Muscle of leg (tissue), 11 donors: ENCODE data around the gene PLD4. TPM values are rescaled to one million over a fixed set of nuclear protein-coding genes. Genes with fewer than 3 reads are reported as not detected.

Source experiments
- DNase-seq: peaks from one replicate; pipeline ENCODE4 v3.0.0; 2013
- H3K27ac ChIP-seq: one replicate; pipeline ENCODE4 v1.5.1; 2013; ENCODE audit warnings: mild to moderate bottlenecking, low read length, control low read depth
- H3K27me3 ChIP-seq: one replicate; pipeline ENCODE4 v1.6.1; 2013; ENCODE audit warnings: low read length; ENCODE audit not compliant: control insufficient read depth, insufficient read depth
- H3K36me3 ChIP-seq: one replicate; pipeline ENCODE4 v1.6.1; 2013; ENCODE audit warnings: low read length; ENCODE audit not compliant: control insufficient read depth, insufficient read depth
- H3K4me1 ChIP-seq: one replicate; pipeline ENCODE4 v1.6.1; 2013; ENCODE audit warnings: low read length; ENCODE audit not compliant: control insufficient read depth, insufficient read depth
- H3K4me3 ChIP-seq: one replicate; pipeline ENCODE4 v1.5.1; 2013; ENCODE audit warnings: low read length, control low read depth
- H3K9me3 ChIP-seq: replicated peaks from 2 replicates; pipeline ENCODE4 v1.6.1; 2013; ENCODE audit warnings: low read depth, low read length; ENCODE audit not compliant: control insufficient read depth
- WGBS: methylation state at CpG from one replicate; pipeline ENCODE4 v1.1.5; 2013; ENCODE audit warnings: missing lambda C conversion rate; ENCODE audit not compliant: insufficient coverage; 5-methylcytosine and 5-hydroxymethylcytosine counted together
- polyA plus RNA-seq, 8 donors: library from polyadenylated mRNA; unstranded; fragments of 120-200 nt; gene quantifications; one replicate each; pipeline versions ENCODE4 v1.2.1 to v1.2.3, GENCODE V29; 2013; ENCODE audit warnings: inconsistent platforms in 1 of 8, low replicate concordance in 1 of 8; ENCODE audit not compliant: insufficient read length in 8 of 8, insufficient read depth in 1 of 8
- total RNA-seq: library from RNA; stranded (reverse); fragments of 120-200 nt; gene quantifications from one replicate; pipeline ENCODE4 v1.2.4, GENCODE V29; 2013

The PLD4 gene
- total and polyA plus RNA-seq, 9 donors: 3.1 to 9.7 (median 6.3) TPM

DNA sequence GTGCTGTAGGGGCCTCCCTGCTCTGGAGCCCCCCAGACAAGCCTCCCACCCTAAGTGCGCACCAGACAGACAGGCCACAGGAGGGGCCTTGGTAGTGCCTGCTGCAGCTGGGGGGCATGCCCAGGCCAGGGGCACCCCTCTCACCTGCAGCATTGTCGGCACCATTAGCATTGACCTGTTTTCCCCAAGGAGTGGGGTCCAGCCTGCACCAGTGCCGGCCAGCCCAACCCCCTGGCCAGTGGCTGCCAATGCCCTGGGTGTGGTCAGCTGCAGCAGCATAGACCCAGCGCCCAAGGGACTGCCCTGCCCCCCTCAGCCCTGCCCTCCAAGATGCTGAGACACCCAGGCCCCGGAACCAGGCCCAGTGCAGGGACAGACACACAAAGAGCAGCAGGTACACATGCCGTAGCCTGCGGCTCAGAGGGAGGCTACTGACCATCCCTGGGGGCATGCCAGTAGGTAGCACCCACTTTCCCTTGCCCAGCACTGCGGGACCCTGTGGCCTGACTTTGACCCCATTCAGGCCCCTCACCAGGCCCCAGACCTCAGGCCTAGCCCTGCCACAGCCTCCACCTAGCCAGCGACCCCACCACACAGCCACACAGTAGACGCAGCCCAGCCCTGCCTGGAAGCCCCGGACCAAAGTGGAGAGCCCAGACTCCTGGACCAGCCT, 52.5 kb downstream of the PLD4 start:
- Histone ChIP-seq H3K4me1 (peaks cover 81% of the 10 kb centered on the region), H3K9me3 (no peaks in the 10 kb centered on the region), H3K27me3 (peaks cover 21% of the 10 kb centered on the region), H3K4me3 (peak overlapping the region; percentile 44), H3K36me3 (no peaks in the 10 kb centered on the region), H3K27ac (no peak overlapping the region)
- peak; percentile 21 for DNase-seq
- WGBS: 69% methylated on average over 11 of the region's 11 CpGs

- H3K4me3 ChIP-seq: peak within 1 kb of the TSS; percentile 44
- H3K27ac ChIP-seq: no peak within 1 kb of the TSS
- peaks cover 21% of the 10 kb centered on the region for H3K27me3 ChIP-seq
- peaks cover 81% of the 10 kb centered on the region for H3K4me1 ChIP-seq
- no peaks in the 10 kb centered on the region for H3K9me3 ChIP-seq
- WGBS: 3% methylated on average over 110 of the region's 111 CpGs
- DNase-seq: peak; percentile 84
- H3K36me3 ChIP-seq: no peaks in the 10 kb centered on the region
Observed at GRCh38 chr14:104977681-104978653, 53.3 kb downstream of the PLD4 start, which contains the start of gene AHNAK2. Gene AHNAK2, minus strand, starts transcription at chr14:104978374. Its CDS starts 137 bp downstream, at chr14:104978237.

GRCh38 chr14:104978746-104979691, 54.3 kb downstream of the PLD4 start:
- Histone ChIP-seq H3K9me3 (no peaks in the 10 kb centered on the region), H3K27me3 (peaks cover 21% of the 10 kb centered on the region), H3K4me3 (peak overlapping the region; percentile 32), H3K4me1 (peaks cover 77% of the 10 kb centered on the region), H3K36me3 (no peaks in the 10 kb centered on the region), H3K27ac (no peak overlapping the region)
- 33% methylated on average over 27 of the region's 32 CpGs for WGBS
- DNase-seq: peak; percentile 27

DNA sequence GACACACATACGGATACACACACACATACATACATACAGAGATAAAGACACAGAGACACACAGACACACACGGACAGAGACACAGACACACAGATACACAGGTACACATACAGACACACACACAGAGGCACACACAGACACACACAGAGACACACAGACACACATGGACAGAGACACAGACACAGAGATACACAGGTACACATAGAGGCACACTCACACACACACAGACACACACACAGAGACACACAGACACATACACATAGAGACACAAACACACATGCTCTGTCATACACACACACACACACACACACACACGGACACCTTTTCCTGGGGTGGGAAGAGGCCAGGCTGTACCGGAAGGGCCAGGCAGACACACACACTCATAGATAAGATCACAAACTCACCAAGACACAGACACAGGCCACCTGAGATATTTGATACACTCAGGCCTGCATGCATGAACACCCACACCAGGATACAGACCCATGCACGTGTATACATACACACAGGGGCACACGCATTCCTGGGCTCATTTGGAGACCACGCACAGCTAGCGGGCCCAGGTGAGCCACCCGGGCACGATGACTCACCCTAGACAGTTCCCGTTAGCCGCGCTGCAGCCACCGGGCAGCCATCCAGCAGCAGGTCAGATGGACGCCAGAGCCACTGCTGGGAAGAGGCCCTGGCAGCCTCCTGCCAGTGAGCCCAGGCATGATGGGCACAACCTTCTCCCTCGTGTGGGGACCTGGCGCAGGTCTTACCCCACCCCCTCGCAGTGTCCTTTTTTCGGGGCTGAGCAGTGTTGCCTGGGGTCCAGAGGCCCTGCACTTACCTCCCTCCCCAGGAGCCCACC, 55.3 kb downstream of the PLD4 start:
- H3K9me3 ChIP-seq: no peaks in the 10 kb centered on the region
- no peak overlapping the region for H3K27ac ChIP-seq
- peaks cover 76% of the 10 kb centered on the region for H3K4me1 ChIP-seq
- 63% methylated on average over 11 of the region's 19 CpGs for WGBS
- H3K4me3 ChIP-seq: no peak overlapping the region
- peak; percentile 30 for DNase-seq
- H3K27me3 ChIP-seq: peaks cover 21% of the 10 kb centered on the region
- no peaks in the 10 kb centered on the region for H3K36me3 ChIP-seq

- Histone ChIP-seq H3K9me3 (no peaks in the 10 kb centered on the region), H3K27ac (peak overlapping the region; percentile 79), H3K27me3 (peaks cover 18% of the 10 kb centered on the region), H3K4me1 (peaks cover 73% of the 10 kb centered on the region), H3K4me3 (no peak overlapping the region), H3K36me3 (no peaks in the 10 kb centered on the region)
- WGBS: 90% methylated on average over 17 of the region's 22 CpGs
- no peak for DNase-seq
Observed at GRCh38 chr14:104980611-104981531, 56.2 kb downstream of the PLD4 start.

- Histone ChIP-seq H3K4me1 (peaks cover 69% of the 10 kb centered on the region), H3K9me3 (no peaks in the 10 kb centered on the region), H3K36me3 (no peaks in the 10 kb centered on the region), H3K27ac (peak overlapping the region; percentile 79), H3K27me3 (peaks cover 11% of the 10 kb centered on the region), H3K4me3 (no peak overlapping the region)
- WGBS: 56% methylated on average over 13 of the region's 17 CpGs
- DNase-seq: peak; percentile 78
Observed at GRCh38 chr14:104981699-104982541, 57.2 kb downstream of the PLD4 start.

- H3K27me3 ChIP-seq: peaks cover 3% of the 10 kb centered on the region
- peak overlapping the region; percentile 65 for H3K27ac ChIP-seq
- no peaks in the 10 kb centered on the region for H3K9me3 ChIP-seq
- H3K36me3 ChIP-seq: no peaks in the 10 kb centered on the region
- 86% methylated on average over 8 of the region's 10 CpGs for WGBS
- DNase-seq: no peak
- H3K4me3 ChIP-seq: no peak overlapping the region
- H3K4me1 ChIP-seq: peaks cover 62% of the 10 kb centered on the region
Observed at GRCh38 chr14:104982548-104983230, 58.0 kb downstream of the PLD4 start.
